ENCODE results near the gene NSUN5. TPM values are rescaled to one million over a fixed set of nuclear protein-coding genes. Genes with fewer than 3 reads are reported as not detected.
"Not testable (repeated sequence)": the region's sequence is repeated elsewhere in the genome, so short reads cannot be mapped to it uniquely, and the experiment has no call there.

Gene NSUN5
- total RNA-seq, 2 donors from 2014 or later: 18.8 to 27.2 TPM

- intact Hi-C loops (cut with DNase I); ATAC-seq; H3K36me3 ChIP-seq (replicated peaks in 1 of 2; ENCODE audit: insufficient read depth in 1 of 2, low read depth in 2 of 2); H3K27me3 ChIP-seq; H3K9me3 ChIP-seq; H3K27ac ChIP-seq; H3K4me1 ChIP-seq; DNase-seq; H3K4me3 ChIP-seq: not testable (repeated sequence)
- WGBS, 2 donors: no CpG with 5 or more reads among the region's 13 CpGs
These were observed 11.4 kb downstream of the NSUN5 start for GRCh38 chr7:73297235-73297634.

GRCh38 chr7:73277210-73277609 lies 31.4 kb downstream of the NSUN5 start:
- H3K27me3 ChIP-seq; H3K36me3 ChIP-seq (replicated peaks in 1 of 2; ENCODE audit: insufficient read depth in 1 of 2, low read depth in 2 of 2); ATAC-seq; H3K27ac ChIP-seq; H3K4me1 ChIP-seq; H3K9me3 ChIP-seq; H3K4me3 ChIP-seq; intact Hi-C loops (cut with DNase I); DNase-seq: not testable (repeated sequence)
- WGBS, 2 donors: 50 to 54% methylated on average over 1 to 4 of the region's 5 CpGs

- 81 to 86% methylated on average over 3 of the region's 4 CpGs for WGBS, 2 donors
- H3K27ac ChIP-seq; H3K4me1 ChIP-seq; DNase-seq; ATAC-seq; H3K9me3 ChIP-seq; H3K36me3 ChIP-seq (replicated peaks in 1 of 2; ENCODE audit: insufficient read depth in 1 of 2, low read depth in 2 of 2); intact Hi-C loops (cut with DNase I); H3K27me3 ChIP-seq; H3K4me3 ChIP-seq: not testable (repeated sequence)
These were observed 40.8 kb downstream of the NSUN5 start for GRCh38 chr7:73267813-73268212.

- ATAC-seq; H3K36me3 ChIP-seq (replicated peaks in 1 of 2; ENCODE audit: insufficient read depth in 1 of 2, low read depth in 2 of 2); H3K4me1 ChIP-seq; H3K27ac ChIP-seq; H3K4me3 ChIP-seq; intact Hi-C loops (cut with DNase I); H3K27me3 ChIP-seq; H3K9me3 ChIP-seq; DNase-seq: not testable (repeated sequence)
- WGBS, 2 donors: no CpG with 5 or more reads among the region's 22 CpGs
These were observed 41.8 kb downstream of the NSUN5 start for GRCh38 chr7:73266719-73267368.

- H3K36me3 ChIP-seq (replicated peaks in 1 of 2; ENCODE audit: insufficient read depth in 1 of 2, low read depth in 2 of 2); ATAC-seq; H3K4me3 ChIP-seq; H3K9me3 ChIP-seq; H3K4me1 ChIP-seq; intact Hi-C loops (cut with DNase I); H3K27me3 ChIP-seq; H3K27ac ChIP-seq; DNase-seq: not testable (repeated sequence)
- 50% methylated on average over 1 of the region's 2 CpGs; no CpG with 5 or more reads in 1 of the 2 donors for WGBS, 2 donors
These were observed 46.2 kb downstream of the NSUN5 start for GRCh38 chr7:73262416-73262815.

Small RNA genes lying within 50 kb of the gene (small RNA-seq; reads per million reads assigned to genes)
- gene RNU6-1080P: not detected

Other genes starting within 250 kb of the NSUN5 start
- gene SPDYE9, start 222.8 kb downstream of the NSUN5 start, total RNA-seq: not detected
- gene TRIM50, start 19.3 kb upstream of the NSUN5 start, total RNA-seq: 10 to 100 TPM; 16.2 to 22.3 TPM
- not detected for gene FKBP6, start 19.3 kb upstream of the NSUN5 start, total RNA-seq
- 1 to 10 TPM in 1 of 2 donors, under 1 TPM in 1; 0.26 to 3.0 TPM for gene FZD9, start 125.0 kb upstream of the NSUN5 start, total RNA-seq
- 10 to 100 TPM; 28.3 to 32.3 TPM for gene BAZ1B, start 213.5 kb upstream of the NSUN5 start, total RNA-seq
- gene BCL7B, start 248.9 kb upstream of the NSUN5 start, total RNA-seq: 10 to 100 TPM; 44.4 to 90.0 TPM

Data from body of pancreas (tissue), 4 donors.